Osteocyte (in vitro differentiated cells): Measurements from ENCODE around the gene MAEA. TPM values are rescaled to one million over a fixed set of nuclear protein-coding genes. Genes with fewer than 3 reads are reported as not detected.

Source experiments
- DNase-seq: peaks from one replicate; pipeline ENCODE4 v3.0.0; 2021; ENCODE audit warnings: mixed read lengths; ENCODE audit not compliant: unreplicated experiment; ENCODE audit errors: extremely low spot score
- H3K27ac Mint-ChIP-seq: one replicate; pipeline ENCODE4 v1.8.0; 2021; ENCODE audit warnings: mild to moderate bottlenecking, mixed read lengths; ENCODE audit not compliant: unreplicated experiment
- H3K27me3 Mint-ChIP-seq: one replicate; pipeline ENCODE4 v1.8.0; 2021; ENCODE audit warnings: mixed read lengths; ENCODE audit not compliant: unreplicated experiment
- H3K36me3 Mint-ChIP-seq: one replicate; pipeline ENCODE4 v1.8.0; 2021; ENCODE audit warnings: mixed read lengths; ENCODE audit not compliant: unreplicated experiment
- H3K4me1 Mint-ChIP-seq: one replicate; pipeline ENCODE4 v1.8.0; 2021; ENCODE audit warnings: mixed read lengths; ENCODE audit not compliant: unreplicated experiment
- H3K4me3 Mint-ChIP-seq: one replicate; pipeline ENCODE4 v1.8.0; 2021; ENCODE audit warnings: mild to moderate bottlenecking, moderate library complexity, mixed read lengths; ENCODE audit not compliant: unreplicated experiment
- H3K9me3 Mint-ChIP-seq: one replicate; pipeline ENCODE4 v1.8.0; 2021; ENCODE audit warnings: mixed read lengths; ENCODE audit not compliant: unreplicated experiment
- long read RNA-seq: library from polyadenylated mRNA; unstranded; transcript quantifications from one replicate; pipeline ENCODE4 v2.0.0, GENCODE V29; 2021
- total RNA-seq: library from RNA; stranded (reverse); gene quantifications from 2 replicates; pipeline ENCODE4 v1.2.1, GENCODE V29; 2021
- TF ChIP-seq, protein P1 (sequence below): fragments of 200-600 bp; sonication (generic); IDR thresholded peaks from 2 replicates; pipeline ENCODE4 v1.5.0; 2021; ENCODE audit warnings: antibody characterized with exemption, mild to moderate bottlenecking, moderate library complexity

The MAEA gene
- 62.5 and 62.9 TPM in 2 replicates for total RNA-seq
- long read RNA-seq, transcript MAEA-201 (8 exons, 2,058 nt) = minor isoform, 8 of 353 reads
- long read RNA-seq, transcript MAEA-213 (9 exons, 1,607 nt) = minor isoform, 10 of 353 reads
- long read RNA-seq, transcript MAEA-202 (9 exons, 2,222 nt) = major isoform, 305 of 353 reads
- long read RNA-seq, partial matches to known transcripts = 13 of 353 reads
- long read RNA-seq, other reads (novel, unspliced or antisense) = 14 of 353 reads

- DNase-seq = peak; percentile 99
Observed at GRCh38 chr4:1289207-1290164, at the start of gene MAEA. TSS of gene MAEA (plus strand) at chr4:1289891. CDS start at chr4:1289914, 23 bp downstream.

DNA sequence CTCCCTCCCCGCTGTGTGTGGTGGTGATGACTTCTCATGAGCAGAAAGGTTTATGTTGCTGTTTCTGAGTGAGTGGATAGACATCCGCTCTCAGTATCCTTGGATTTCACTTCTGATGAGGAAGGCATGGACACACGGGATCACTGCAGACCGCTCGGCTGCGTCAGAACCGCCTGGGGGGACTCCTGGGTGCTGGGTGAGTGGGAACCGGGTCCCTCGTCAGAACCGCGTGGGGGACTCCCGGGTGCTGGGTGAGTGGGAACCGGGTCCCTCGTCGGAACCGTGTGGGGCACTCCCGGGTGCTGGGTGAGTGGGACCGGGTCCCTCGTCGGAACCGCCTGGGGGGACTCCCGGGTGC, 49.8 kb upstream of the MAEA start:
- peaks cover 14% of the 10 kb centered on the region for H3K36me3 Mint-ChIP-seq
- DNase-seq = no peak
- no peak overlapping the region for H3K27ac Mint-ChIP-seq
- no peak overlapping the region for H3K4me3 Mint-ChIP-seq
- no peaks in the 10 kb centered on the region for H3K9me3 Mint-ChIP-seq
- H3K4me1 Mint-ChIP-seq = peaks cover 24% of the 10 kb centered on the region
- TF ChIP-seq, protein P1, sequence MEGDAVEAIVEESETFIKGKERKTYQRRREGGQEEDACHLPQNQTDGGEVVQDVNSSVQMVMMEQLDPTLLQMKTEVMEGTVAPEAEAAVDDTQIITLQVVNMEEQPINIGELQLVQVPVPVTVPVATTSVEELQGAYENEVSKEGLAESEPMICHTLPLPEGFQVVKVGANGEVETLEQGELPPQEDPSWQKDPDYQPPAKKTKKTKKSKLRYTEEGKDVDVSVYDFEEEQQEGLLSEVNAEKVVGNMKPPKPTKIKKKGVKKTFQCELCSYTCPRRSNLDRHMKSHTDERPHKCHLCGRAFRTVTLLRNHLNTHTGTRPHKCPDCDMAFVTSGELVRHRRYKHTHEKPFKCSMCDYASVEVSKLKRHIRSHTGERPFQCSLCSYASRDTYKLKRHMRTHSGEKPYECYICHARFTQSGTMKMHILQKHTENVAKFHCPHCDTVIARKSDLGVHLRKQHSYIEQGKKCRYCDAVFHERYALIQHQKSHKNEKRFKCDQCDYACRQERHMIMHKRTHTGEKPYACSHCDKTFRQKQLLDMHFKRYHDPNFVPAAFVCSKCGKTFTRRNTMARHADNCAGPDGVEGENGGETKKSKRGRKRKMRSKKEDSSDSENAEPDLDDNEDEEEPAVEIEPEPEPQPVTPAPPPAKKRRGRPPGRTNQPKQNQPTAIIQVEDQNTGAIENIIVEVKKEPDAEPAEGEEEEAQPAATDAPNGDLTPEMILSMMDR = no peak
- H3K27me3 Mint-ChIP-seq = no peaks in the 10 kb centered on the region

More at GRCh38 chr4:1289207-1290164, at the start of gene MAEA:
- TF ChIP-seq, protein P1 = no peak
- Mint-ChIP-seq H3K4me3 (peak within 1 kb of the TSS; percentile 85), H3K4me1 (peaks cover 37% of the 10 kb centered on the region), H3K27me3 (no peaks in the 10 kb centered on the region), H3K27ac (peak within 1 kb of the TSS; percentile 86), H3K36me3 (no peaks in the 10 kb centered on the region), H3K9me3 (no peaks in the 10 kb centered on the region)

DNA sequence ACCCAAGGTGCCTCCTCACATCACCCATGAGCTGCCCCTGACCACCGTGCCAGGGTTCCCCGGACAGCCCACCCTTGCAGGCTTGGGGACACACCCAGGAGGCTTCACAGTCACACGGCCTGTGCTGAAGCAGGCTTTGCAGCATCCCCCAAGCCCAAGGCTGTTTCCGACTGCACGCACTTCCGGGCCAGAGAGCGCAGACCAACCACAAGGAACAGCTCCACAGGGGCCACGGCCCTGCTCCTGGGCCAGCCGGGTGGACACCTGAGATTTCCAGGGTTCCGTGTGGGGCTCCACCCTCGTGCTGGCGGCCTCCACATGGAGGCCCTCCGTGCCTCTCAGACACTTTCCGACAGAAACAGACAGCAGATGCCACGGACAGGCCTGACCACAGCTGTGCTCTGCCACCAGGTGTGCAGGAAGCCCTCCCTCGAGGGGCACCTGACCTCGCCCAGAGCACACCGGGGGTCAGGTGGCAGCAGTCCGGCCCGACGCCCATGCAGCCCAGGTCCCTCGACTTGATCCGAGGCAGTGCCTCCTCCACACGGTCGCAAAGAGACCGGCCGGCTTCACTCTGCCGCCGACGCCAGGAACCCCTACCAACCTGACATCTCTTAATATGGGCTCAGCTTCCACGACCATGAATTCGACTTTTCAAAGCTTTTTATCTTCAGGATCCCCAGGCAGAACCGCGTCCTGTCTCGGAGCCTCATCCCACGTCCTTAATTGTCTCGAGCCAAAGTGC, 48.8 kb upstream of the MAEA start:
- TF ChIP-seq, protein P1 = no peak
- Mint-ChIP-seq H3K27me3 (no peaks in the 10 kb centered on the region), H3K27ac (no peak overlapping the region), H3K9me3 (no peaks in the 10 kb centered on the region), H3K36me3 (peaks cover 6% of the 10 kb centered on the region), H3K4me1 (peaks cover 21% of the 10 kb centered on the region), H3K4me3 (no peak overlapping the region)
- no peak for DNase-seq

- no peak overlapping the region for H3K27ac Mint-ChIP-seq
- H3K36me3 Mint-ChIP-seq = peaks cover 2% of the 10 kb centered on the region
- TF ChIP-seq, protein P1 = no peak
- no peaks in the 10 kb centered on the region for H3K27me3 Mint-ChIP-seq
- H3K9me3 Mint-ChIP-seq = no peaks in the 10 kb centered on the region
- no peak for DNase-seq
- no peak overlapping the region for H3K4me3 Mint-ChIP-seq
- H3K4me1 Mint-ChIP-seq = peaks cover 27% of the 10 kb centered on the region
Observed at GRCh38 chr4:1241466-1241935, 48.2 kb upstream of the MAEA start.
